ENCODE results near the gene POLG2. TPM values are rescaled to one million over a fixed set of nuclear protein-coding genes. Genes with fewer than 3 reads are reported as not detected.

The POLG2 gene
- total and polyA plus RNA-seq, 2 of the 8 experiments (the other 6 are each of a cell fraction or from before 2014, with no cell fraction given) = 9.7 to 34.3 TPM

GRCh38 chr17:64472564-64472963, 24.3 kb downstream of the POLG2 start (continued):
- TF ChIP-seq TBP (IDR thresholded peaks at IDR 0.05; ENCODE audit: low read depth, low read length) = no peak
- TF ChIP-seq EP300 (IDR thresholded peaks at IDR 0.05; ENCODE audit: borderline replicate concordance in 1 of 2, low read depth in 2 of 2, low read length in 2 of 2) = no peak
- TF ChIP-seq EZH2 (IDR thresholded peaks at IDR 0.05; ENCODE audit: low read depth, low read length, severe bottlenecking) = no peak
- TF ChIP-seq SIX5 (IDR thresholded peaks at IDR 0.05; ENCODE audit: low read depth, low read length) = no peak
- TF ChIP-seq POU5F1 (IDR thresholded peaks at IDR 0.05; ENCODE audit: low read depth, low read length) = no peak
- TF ChIP-seq FOSL1 (IDR thresholded peaks at IDR 0.05; ENCODE audit: insufficient read depth, low read depth, low read length) = no peak
- TF ChIP-seq CHD1 (IDR thresholded peaks at IDR 0.05; ENCODE audit: low read depth, low read length) = no peak
- no peak for TF ChIP-seq GTF2F1 (IDR thresholded peaks at IDR 0.05; ENCODE audit: borderline replicate concordance, low read depth, low read length)
- TF ChIP-seq BCL11A (IDR thresholded peaks at IDR 0.05; ENCODE audit: low read depth in 2 of 2, low read length in 2 of 2) = no peak
